Esophagus squamous epithelium (tissue), 4 donors: ENCODE results near the gene RPUSD4.

Experiments used
- CTCF ChIP-seq, 6 experiments: fragments of 450-650 bp in 4 of 6; fragments of 200-600 bp in 2 of 6; sonication (generic) in 2 of 6; IDR thresholded peaks; one replicate each; pipeline ENCODE4 v1.5.1; 2016 to 2019; ENCODE audit warnings: antibody characterized with exemption in 6 of 6, mild to moderate bottlenecking in 4 of 6, moderate library complexity in 4 of 6
- POLR2A ChIP-seq, 4 donors: fragments of 450-650 bp; IDR thresholded peaks; one replicate each; pipeline ENCODE4 v1.6.1; 2017; ENCODE audit warnings: antibody characterized with exemption in 4 of 4, mild to moderate bottlenecking in 4 of 4, moderate library complexity in 3 of 4

- no peak for TF ChIP-seq CTCF (IDR thresholded peaks at IDR 0.05)
- no peak for TF ChIP-seq POLR2A (IDR thresholded peaks at IDR 0.05)
Observed at GRCh38 chr11:126186708-126187529, 24.5 kb downstream of the RPUSD4 start.
